Activated T-helper 2 cell treated with anti-CD3 and anti-CD28 coated beads, Interferon-gamma antibody, Interleukin-2, Interleukin-4, amounts not matched to agents 10 μg/mL and 5 μg/mL and 100 μg/mL, durations not matched to agents 14 hours and 24 hours and 36 hours (primary cell): ENCODE results near the gene SLC28A3. TPM values are rescaled to one million over a fixed set of nuclear protein-coding genes. Genes with fewer than 3 reads are reported as not detected.
"Not testable (repeated sequence)": the region's sequence is repeated elsewhere in the genome, so short reads cannot be mapped to it uniquely, and the experiment has no call there.

ENCODE experiments used
- DNase-seq: peaks from one replicate; pipeline ENCODE4 v3.0.0; 2021; ENCODE audit warnings: low spot score
- H3K27ac Mint-ChIP-seq: one replicate; pipeline ENCODE4 v1.8.0; 2021; ENCODE audit warnings: mixed read lengths
- H3K27me3 Mint-ChIP-seq: one replicate; pipeline ENCODE4 v1.8.0; 2021; ENCODE audit warnings: low read depth, mixed read lengths
- H3K36me3 Mint-ChIP-seq: one replicate; pipeline ENCODE4 v1.8.0; 2021; ENCODE audit warnings: low read depth, mixed read lengths
- H3K4me1 Mint-ChIP-seq: one replicate; pipeline ENCODE4 v1.8.0; 2021; ENCODE audit warnings: low read depth, mixed read lengths
- H3K4me3 Mint-ChIP-seq: one replicate; pipeline ENCODE4 v1.8.0; 2021; ENCODE audit warnings: low read depth, mild to moderate bottlenecking, moderate library complexity, mixed read lengths
- H3K9me3 Mint-ChIP-seq: one replicate; pipeline ENCODE4 v1.8.0; 2021; ENCODE audit warnings: mixed read lengths
- intact Hi-C: fragments of 100-400 bp; cut with micrococcal nuclease; formaldehyde crosslinking; loops from one replicate; pipeline ENCODE4 v1.15.1; 2023
- total RNA-seq: library from RNA; stranded (reverse); gene quantifications from 2 replicates; pipeline ENCODE4 v1.2.3, GENCODE V29; 2022

Gene SLC28A3, protein sequence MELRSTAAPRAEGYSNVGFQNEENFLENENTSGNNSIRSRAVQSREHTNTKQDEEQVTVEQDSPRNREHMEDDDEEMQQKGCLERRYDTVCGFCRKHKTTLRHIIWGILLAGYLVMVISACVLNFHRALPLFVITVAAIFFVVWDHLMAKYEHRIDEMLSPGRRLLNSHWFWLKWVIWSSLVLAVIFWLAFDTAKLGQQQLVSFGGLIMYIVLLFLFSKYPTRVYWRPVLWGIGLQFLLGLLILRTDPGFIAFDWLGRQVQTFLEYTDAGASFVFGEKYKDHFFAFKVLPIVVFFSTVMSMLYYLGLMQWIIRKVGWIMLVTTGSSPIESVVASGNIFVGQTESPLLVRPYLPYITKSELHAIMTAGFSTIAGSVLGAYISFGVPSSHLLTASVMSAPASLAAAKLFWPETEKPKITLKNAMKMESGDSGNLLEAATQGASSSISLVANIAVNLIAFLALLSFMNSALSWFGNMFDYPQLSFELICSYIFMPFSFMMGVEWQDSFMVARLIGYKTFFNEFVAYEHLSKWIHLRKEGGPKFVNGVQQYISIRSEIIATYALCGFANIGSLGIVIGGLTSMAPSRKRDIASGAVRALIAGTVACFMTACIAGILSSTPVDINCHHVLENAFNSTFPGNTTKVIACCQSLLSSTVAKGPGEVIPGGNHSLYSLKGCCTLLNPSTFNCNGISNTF
- total RNA-seq = 0.37 and 0.55 TPM in 2 replicates

DNA sequence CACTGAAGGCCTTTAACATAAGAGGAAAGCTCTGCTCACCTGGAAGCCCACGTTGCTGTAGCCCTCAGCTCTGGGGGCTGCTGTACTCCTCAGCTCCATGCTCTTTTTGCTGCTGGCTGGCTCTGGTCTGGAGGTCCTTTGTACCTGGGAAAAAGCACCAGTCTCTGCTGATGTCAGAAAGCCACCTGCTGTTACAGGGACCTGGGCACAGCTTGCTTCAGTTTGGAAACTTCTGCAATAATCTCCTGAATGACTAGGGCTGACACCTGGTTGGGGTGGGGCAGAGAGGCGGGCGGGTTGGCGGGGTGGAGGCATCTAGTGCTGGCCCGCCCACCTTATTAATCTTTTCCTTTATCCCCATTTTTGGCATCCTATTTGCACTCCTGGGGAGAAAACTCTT lies at the start of gene SLC28A3:
TSS of gene SLC28A3 (minus strand) at position 224 of the 400 bp plus-strand sequence. CDS start at position 99, 125 bp downstream.
- Mint-ChIP-seq H3K4me1 (no peaks in the 10 kb centered on the region), H3K9me3 (no peaks in the 10 kb centered on the region), H3K27ac (no peak within 1 kb of the TSS), H3K4me3 (no peak within 1 kb of the TSS), H3K36me3 (no peaks in the 10 kb centered on the region), H3K27me3 (peaks cover 6% of the 10 kb centered on the region)
- intact Hi-C loops = no loop called here
- DNase-seq = no peak

DNA sequence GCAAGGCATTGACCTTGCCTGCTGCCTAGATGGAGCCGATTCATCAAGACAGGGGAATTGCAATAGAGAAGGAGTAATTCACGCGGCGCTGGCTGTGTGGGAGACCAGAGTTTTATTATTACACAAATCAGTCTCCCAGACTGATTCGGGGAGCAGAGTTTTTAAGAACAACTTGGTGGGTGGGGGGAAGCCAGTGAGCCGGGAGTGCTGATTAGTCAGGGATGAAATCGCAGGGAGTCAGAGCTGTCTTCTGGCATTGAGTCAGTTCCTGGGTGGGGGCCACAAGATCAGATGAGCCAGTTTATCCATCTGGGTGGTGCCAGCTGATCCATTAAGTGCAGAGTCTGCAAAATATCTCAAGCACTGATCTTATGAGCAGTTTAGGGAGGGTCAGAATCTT lies 49.7 kb upstream of the SLC28A3 start:
- not testable (repeated sequence) for H3K27me3 Mint-ChIP-seq, H3K4me1 Mint-ChIP-seq, H3K36me3 Mint-ChIP-seq, H3K27ac Mint-ChIP-seq, DNase-seq, H3K4me3 Mint-ChIP-seq, H3K9me3 Mint-ChIP-seq
- intact Hi-C loops = loop anchor here (10.0 kb wide), 3 partner anchors 395 to 1035 kb away; no protein-coding TSS in a partner anchor

DNA sequence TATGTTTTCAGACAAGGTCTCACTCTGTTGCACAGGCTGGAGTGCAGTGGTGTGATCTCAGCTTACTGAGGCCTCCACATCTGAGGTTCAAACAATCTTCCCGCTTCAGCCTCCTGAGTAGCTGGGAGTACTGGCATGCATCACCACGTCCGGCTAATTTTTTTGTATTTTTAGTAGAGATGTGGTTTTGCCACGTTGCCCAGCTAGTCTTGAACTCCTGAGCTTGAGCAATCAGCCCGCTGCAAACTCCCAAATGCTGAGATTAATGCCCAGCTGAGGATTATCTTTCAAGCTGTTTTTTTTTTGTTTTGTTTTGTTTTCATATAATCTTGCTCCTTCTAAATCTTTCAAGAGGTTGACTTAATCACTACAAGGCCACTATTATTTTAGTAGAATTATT lies 47.3 kb upstream of the SLC28A3 start:
- Mint-ChIP-seq H3K27me3 (no peaks in the 10 kb centered on the region), H3K4me1 (peaks cover 2% of the 10 kb centered on the region), H3K36me3 (no peaks in the 10 kb centered on the region), H3K9me3 (no peaks in the 10 kb centered on the region), H3K27ac (no peak overlapping the region), H3K4me3 (no peak overlapping the region)
- no peak for DNase-seq
- intact Hi-C loops = no loop called here

DNA sequence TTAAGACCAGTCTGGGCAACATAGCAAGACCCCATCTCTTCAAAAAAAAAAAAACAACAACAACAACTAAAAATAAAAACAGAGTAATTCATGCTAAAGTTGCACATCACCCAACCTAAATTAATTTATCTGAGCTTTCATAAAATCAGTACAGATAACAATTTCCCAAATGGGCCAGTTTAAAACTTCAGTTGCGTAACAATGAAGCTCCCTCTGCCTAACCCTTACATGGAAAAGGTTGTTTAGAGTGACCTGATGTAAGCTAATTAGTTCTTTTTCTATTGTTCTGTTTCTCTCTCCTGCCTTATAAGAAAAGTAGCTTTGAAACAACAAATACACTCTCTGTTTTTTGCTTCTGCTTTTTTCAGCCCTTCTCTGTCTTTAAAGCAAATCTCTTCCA lies 46.2 kb upstream of the SLC28A3 start:
- Mint-ChIP-seq H3K9me3 (no peaks in the 10 kb centered on the region), H3K36me3 (no peaks in the 10 kb centered on the region), H3K4me1 (peaks cover 2% of the 10 kb centered on the region), H3K4me3 (no peak overlapping the region), H3K27me3 (no peaks in the 10 kb centered on the region), H3K27ac (no peak overlapping the region)
- DNase-seq = no peak
- intact Hi-C loops = no loop called here

DNA sequence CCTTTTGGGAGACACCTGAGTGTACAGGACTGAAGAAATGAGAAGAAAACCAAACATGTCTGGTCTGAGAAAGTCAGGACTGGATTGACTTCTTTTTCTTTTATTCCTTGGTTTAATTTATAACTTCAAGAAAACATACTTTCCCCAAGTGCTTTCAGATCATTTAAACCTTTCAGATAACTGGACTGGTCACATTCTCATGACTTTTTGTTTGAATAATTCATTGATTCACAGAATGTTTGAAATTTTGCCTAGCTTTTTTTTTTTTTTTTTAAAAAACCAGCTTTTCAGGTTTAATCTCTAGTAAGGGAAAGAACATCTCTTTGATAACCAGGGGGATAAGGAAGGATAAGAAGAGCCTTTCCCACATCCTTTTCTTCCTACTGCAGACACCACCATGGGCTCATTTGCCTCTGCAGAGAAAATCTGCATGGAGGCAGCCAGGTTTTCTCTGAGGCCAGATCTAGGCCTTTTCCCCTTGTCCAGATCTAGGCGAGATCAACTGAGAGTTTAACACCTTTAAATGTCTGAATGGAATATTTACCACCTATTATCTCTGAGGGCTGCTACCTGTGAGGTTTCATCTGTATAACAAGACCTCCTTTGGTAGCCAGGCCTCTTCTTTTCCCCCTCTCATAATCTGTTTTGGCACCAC lies 45.0 kb upstream of the SLC28A3 start:
- Mint-ChIP-seq H3K4me1 (peaks cover 2% of the 10 kb centered on the region), H3K36me3 (no peaks in the 10 kb centered on the region), H3K27me3 (no peaks in the 10 kb centered on the region), H3K27ac (no peak overlapping the region), H3K9me3 (no peaks in the 10 kb centered on the region), H3K4me3 (no peak overlapping the region)
- intact Hi-C loops = no loop called here
- DNase-seq = no peak

DNA sequence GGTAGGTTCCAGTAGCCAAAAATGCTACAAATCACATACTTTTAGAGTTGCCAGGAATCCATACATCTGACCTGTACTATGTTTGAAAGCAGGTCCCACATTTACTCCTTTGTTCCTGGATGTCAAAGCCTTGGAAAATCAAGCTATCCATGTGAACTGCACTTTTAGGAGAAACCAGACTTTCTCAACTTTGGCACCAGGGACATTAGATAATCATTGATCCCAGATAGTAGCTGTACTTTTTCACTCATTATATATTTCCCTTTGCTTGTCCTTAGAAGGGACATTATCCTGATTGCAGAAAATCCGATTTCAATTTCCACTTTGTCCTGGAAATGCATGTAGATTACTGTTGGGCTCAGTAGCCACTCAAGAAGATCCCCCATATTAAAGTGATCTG lies 44.1 kb upstream of the SLC28A3 start:
- Mint-ChIP-seq H3K36me3 (no peaks in the 10 kb centered on the region), H3K4me3 (no peak overlapping the region), H3K27ac (no peak overlapping the region), H3K4me1 (no peaks in the 10 kb centered on the region), H3K9me3 (no peaks in the 10 kb centered on the region), H3K27me3 (peaks cover 2% of the 10 kb centered on the region)
- intact Hi-C loops = no loop called here
- no peak for DNase-seq

DNA sequence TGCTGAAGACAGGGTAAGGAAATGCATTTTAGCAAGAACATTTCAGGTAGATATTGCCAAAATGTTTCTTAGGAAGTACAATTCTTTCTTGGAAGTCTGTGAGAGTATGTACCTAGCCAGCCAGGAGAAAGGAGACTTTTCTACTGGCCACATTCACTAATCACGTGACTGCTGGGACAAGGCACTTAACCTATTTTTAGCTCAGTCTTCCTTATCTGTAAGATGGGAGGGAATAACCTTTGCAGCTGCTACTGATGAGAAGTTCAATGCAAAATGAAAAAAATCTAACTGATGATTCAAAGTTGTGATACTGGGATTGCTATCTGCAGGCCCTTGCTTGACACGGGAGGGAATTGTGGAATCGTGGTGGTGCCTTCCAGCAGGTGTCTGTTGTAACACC lies 42.6 kb upstream of the SLC28A3 start:
- Mint-ChIP-seq H3K4me3 (no peak overlapping the region), H3K4me1 (no peaks in the 10 kb centered on the region), H3K27me3 (peaks cover 7% of the 10 kb centered on the region), H3K36me3 (no peaks in the 10 kb centered on the region), H3K27ac (no peak overlapping the region), H3K9me3 (no peaks in the 10 kb centered on the region)
- no peak for DNase-seq
- intact Hi-C loops = no loop called here

DNA sequence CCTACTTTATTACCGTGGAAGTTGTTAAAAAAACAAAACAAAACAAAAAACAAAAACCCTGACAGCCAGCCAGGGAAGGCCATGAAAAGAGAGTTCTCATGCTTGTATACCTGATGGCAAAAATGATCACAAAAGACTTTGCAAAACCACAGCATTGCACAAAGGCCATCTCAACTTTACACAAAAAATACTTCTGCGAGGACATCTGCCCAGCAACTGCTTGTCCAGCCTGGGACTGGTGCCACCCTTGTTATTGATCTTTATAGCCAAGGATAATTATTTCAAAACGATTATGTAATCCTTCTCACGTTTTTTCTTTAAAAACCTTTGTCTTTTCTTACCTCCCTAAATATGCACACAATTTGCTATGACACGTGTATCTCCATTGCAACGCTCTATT lies 42.2 kb upstream of the SLC28A3 start:
- Mint-ChIP-seq H3K27ac (no peak overlapping the region), H3K36me3 (no peaks in the 10 kb centered on the region), H3K4me3 (no peak overlapping the region), H3K4me1 (no peaks in the 10 kb centered on the region), H3K27me3 (peaks cover 7% of the 10 kb centered on the region), H3K9me3 (no peaks in the 10 kb centered on the region)
- intact Hi-C loops = no loop called here
- no peak for DNase-seq

DNA sequence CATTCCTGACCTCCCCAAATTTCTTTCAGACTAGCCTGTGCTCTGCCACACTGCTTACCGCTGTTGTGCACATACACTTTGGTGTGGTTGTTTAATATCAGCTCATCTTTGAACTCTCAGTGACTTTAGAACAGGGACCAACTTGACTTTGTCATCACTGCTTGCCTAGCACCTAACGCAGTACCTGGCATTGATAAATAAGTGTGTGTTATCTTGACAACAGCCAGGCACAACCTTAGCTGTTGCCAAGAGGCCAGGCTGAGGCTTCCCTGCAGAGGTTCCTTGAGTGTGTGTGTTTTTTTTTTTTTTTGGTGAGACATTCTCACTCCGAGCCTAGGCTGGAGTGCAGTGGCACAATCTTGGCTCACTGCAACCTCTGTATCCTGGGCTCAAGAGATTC lies 41.0 kb upstream of the SLC28A3 start:
- no peak overlapping the region for H3K4me3 Mint-ChIP-seq
- H3K4me1 Mint-ChIP-seq = no peaks in the 10 kb centered on the region

DNA sequence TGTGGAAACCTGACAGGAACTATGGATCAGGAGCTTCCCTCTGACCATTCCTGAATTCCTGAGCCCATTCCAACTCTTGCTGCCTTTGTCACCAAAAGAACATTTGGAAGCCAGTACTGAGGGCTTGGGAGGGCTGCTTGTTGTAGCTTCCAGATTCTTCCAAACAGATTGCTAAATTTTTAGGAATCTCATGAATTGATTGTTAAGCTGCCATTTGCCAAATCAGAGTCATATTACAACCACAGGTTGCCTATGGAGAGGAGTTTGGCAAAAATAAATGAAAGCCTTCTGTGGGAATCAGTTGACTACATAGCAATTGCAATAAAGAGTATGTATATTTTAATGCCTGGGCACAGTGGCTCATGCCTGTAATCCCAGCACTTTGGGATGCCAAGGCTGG lies 39.2 kb upstream of the SLC28A3 start:
- Mint-ChIP-seq H3K36me3 (no peaks in the 10 kb centered on the region), H3K4me1 (no peaks in the 10 kb centered on the region), H3K9me3 (no peaks in the 10 kb centered on the region), H3K4me3 (no peak overlapping the region), H3K27me3 (peaks cover 14% of the 10 kb centered on the region), H3K27ac (no peak overlapping the region)
- no peak for DNase-seq
- intact Hi-C loops = no loop called here

More for the DNA sequence above, 41.0 kb upstream of the SLC28A3 start:
- DNase-seq = no peak
- Mint-ChIP-seq H3K27ac (no peak overlapping the region), H3K9me3 (no peaks in the 10 kb centered on the region), H3K36me3 (no peaks in the 10 kb centered on the region), H3K27me3 (peaks cover 9% of the 10 kb centered on the region)
- intact Hi-C loops = no loop called here

DNA sequence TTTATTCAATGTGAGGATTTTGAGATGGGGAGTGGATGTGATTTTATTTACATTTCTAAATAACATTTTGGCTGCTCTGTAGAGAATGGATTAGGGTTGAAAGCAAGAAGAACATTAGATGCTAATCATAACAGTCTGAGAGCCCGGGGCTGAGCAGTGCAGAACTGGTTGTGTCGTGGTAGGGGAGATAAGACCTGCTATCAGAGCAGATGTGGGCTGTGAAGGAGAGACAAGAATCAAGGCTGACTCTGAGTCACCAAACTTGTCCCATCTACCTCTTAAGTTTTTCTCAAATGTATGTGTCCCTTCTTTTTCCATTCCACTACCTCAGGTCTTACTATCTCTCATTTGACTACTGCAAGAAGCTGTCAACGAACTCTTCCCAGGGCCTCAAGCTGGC lies 35.4 kb upstream of the SLC28A3 start:
- no peak for DNase-seq
- Mint-ChIP-seq H3K4me3 (no peak overlapping the region), H3K36me3 (no peaks in the 10 kb centered on the region), H3K27me3 (peaks cover 16% of the 10 kb centered on the region), H3K9me3 (no peaks in the 10 kb centered on the region), H3K4me1 (no peaks in the 10 kb centered on the region), H3K27ac (no peak overlapping the region)
- intact Hi-C loops = no loop called here

DNA sequence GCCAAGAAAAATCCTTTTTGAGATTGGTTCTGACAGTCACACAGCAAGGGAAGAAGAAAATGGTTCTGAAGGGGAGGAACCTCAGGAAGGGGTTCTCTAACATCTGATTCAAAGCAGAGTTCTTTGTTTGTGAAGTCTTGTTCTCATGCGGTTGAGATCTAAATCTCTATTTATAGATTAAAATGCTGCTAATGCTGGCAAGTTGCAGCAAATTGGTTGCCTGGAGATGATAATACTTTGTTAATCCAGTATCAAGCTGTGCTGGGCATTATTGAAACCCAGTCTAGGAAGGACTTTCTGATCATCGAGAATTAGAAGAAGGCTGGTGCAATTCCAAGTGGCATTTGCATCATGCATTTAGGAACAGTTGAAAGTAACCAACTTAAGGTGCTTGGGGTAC lies 34.0 kb upstream of the SLC28A3 start:
- Mint-ChIP-seq H3K9me3 (no peaks in the 10 kb centered on the region), H3K36me3 (no peaks in the 10 kb centered on the region), H3K4me1 (no peaks in the 10 kb centered on the region), H3K27me3 (peaks cover 15% of the 10 kb centered on the region), H3K27ac (no peak overlapping the region), H3K4me3 (no peak overlapping the region)
- no peak for DNase-seq
- intact Hi-C loops = no loop called here

DNA sequence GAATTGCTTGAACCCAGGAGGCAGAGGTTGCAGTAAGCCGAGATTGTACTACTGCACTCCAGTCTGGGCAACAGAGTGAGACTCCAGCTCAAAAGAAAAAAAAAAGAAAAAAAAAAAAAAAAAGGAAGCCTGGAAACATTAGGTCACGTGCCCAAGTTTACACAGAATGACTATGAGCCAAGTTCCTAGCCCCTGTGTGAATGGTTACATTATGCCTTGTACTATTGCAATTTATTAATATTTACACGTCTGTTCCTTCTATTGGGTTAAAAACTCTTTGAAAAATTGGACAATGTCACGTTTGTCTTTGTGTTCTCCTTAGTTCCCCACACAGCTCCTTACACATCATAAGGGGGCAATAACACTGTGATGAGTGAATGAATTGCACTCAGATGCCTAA lies 33.5 kb upstream of the SLC28A3 start:
- no peaks in the 10 kb centered on the region for H3K36me3 Mint-ChIP-seq
- H3K27ac Mint-ChIP-seq = no peak overlapping the region
- no peak overlapping the region for H3K4me3 Mint-ChIP-seq
- intact Hi-C loops = no loop called here
- DNase-seq = no peak
- H3K27me3 Mint-ChIP-seq = peaks cover 11% of the 10 kb centered on the region
- H3K4me1 Mint-ChIP-seq = no peaks in the 10 kb centered on the region
- H3K9me3 Mint-ChIP-seq = no peaks in the 10 kb centered on the region
